Adrenal gland (tissue), 12 donors: ENCODE results near the gene STK11IP. TPM values are rescaled to one million over a fixed set of nuclear protein-coding genes. Genes with fewer than 3 reads are reported as not detected.
A peak's percentile ranks its signal among the peaks of the same experiment; 100 is the strongest.

Source experiments
- DNase-seq, 7 donors: peaks; one replicate each; pipeline ENCODE4 v3.0.0-alpha.2; 2019 to 2020
- H3K27ac ChIP-seq, 5 donors: fragments of 200-600 bp; sonication (generic) in 4 of 5; 1 replicate in 3 of 5; 2 replicates in 2 of 5; pipeline versions ENCODE4 v1.5.1 to v1.8.0; 2016 to 2020; ENCODE audit warnings: mild to moderate bottlenecking in 1 of 5
- H3K27me3 ChIP-seq: fragments of 200-600 bp; 2 replicates; pipeline ENCODE4 v1.8.0; 2021
- H3K36me3 ChIP-seq, 2 donors: fragments of 200-600 bp; replicated peaks in 1 of 2; 1 replicate in 1 of 2; 2 replicates in 1 of 2; pipeline versions ENCODE4 v1.5.1 to v1.8.0; 2018 to 2022
- H3K4me1 ChIP-seq, 2 donors: fragments of 200-600 bp; replicated peaks in 1 of 2; 1 replicate in 1 of 2; 2 replicates in 1 of 2; pipeline versions ENCODE4 v1.5.1 to v1.8.0; 2018 to 2021
- H3K4me3 ChIP-seq, 4 donors: fragments of 200-600 bp; sonication (generic) in 3 of 4; one replicate each; pipeline ENCODE4 v1.5.1; 2016 to 2018
- H3K9me3 ChIP-seq, 3 donors: fragments of 200-600 bp; sonication (generic) in 1 of 3; replicated peaks in 1 of 3; 1 replicate in 2 of 3; 2 replicates in 1 of 3; pipeline versions ENCODE4 v1.5.1 to v1.8.0; 2016 to 2021
- POLR2A ChIP-seq, 2 donors: fragments of 450-650 bp; IDR thresholded peaks; one replicate each; pipeline ENCODE4 v1.6.1; 2017; ENCODE audit warnings: antibody characterized with exemption in 2 of 2, mild to moderate bottlenecking in 2 of 2, moderate library complexity in 1 of 2
- WGBS, 4 donors: extraction: QIAGEN DNeasy Blood & Tissue Kit in 2 of 4; methylation state at CpG; one replicate each; pipeline versions ENCODE4 v1.1.5 to v1.1.7; 2013 to 2017; 5-methylcytosine and 5-hydroxymethylcytosine counted together
- intact Hi-C, 2 donors: fragments of 100-400 bp; cut with DNase I; formaldehyde crosslinking; loops; one replicate each; pipeline versions ENCODE4 v1.14.1 to v1.15.0; 2022 to 2023
- polyA plus RNA-seq, 3 donors: library from polyadenylated mRNA; stranded (reverse); fragments of 200-250 nt in 2 of 3; fragments of 350-450 nt in 1 of 3; fragmentation: Illumina TruSeq in 1 of 3; extraction: RNeasy Lipid Tissue Mini Kit (QIAGEN cat#74804) in 1 of 3; gene quantifications; one replicate each; pipeline ENCODE4 v1.2.3, GENCODE V29; 2013 to 2014
- total RNA-seq, 9 donors: library from RNA; depleted of rRNA in 4 of 9; stranded (reverse); fragments of >200 nt in 4 of 9; fragments of 120-200 nt in 1 of 9; fragmentation: NEBNext Ultra II Directional in 1 of 9; extraction: Animal tissue kit (Norgen Biotek cat#: 25700) in 1 of 9; gene quantifications; one replicate each; pipeline versions ENCODE4 v1.1.0 to v1.2.4, GENCODE V29; 2013 to 2023
- TF ChIP-seq, protein P1 (sequence below), 6 experiments: fragments of 450-650 bp in 4 of 6; fragments of 200-600 bp in 2 of 6; sonication (generic) in 1 of 6; IDR thresholded peaks; 1 replicate in 5 of 6; 2 replicates in 1 of 6; pipeline versions ENCODE4 v1.5.1 to v1.8.0; 2016 to 2021; ENCODE audit warnings: antibody characterized with exemption in 6 of 6, mild to moderate bottlenecking in 2 of 6, moderate library complexity in 1 of 6
- donor health status: healthy with polysubstance abuse.
- donor health status: Bipolar disorder and iron deficiency.
- donor health status: DM: yes; HTN: yes; CAD: no.
- donor health status: DM: no; HTN: no; CAD: no.
- donor health status: DM: no; HTN: no; CAD: no.
- donor health status: DM: yes; HTN: yes; CAD: no.

STK11IP gene
- total and polyA plus RNA-seq, 12 donors: 5.0 to 68.1 (median 25.5) TPM

GRCh38 chr2:219560893-219561178, 36.8 kb upstream of the STK11IP start:
- 77 to 92% (median 82%) methylated on average over 3 of the region's 3 CpGs for whole genome bisulfite sequencing, 4 donors
- intact Hi-C loops: no loop called here

DNA sequence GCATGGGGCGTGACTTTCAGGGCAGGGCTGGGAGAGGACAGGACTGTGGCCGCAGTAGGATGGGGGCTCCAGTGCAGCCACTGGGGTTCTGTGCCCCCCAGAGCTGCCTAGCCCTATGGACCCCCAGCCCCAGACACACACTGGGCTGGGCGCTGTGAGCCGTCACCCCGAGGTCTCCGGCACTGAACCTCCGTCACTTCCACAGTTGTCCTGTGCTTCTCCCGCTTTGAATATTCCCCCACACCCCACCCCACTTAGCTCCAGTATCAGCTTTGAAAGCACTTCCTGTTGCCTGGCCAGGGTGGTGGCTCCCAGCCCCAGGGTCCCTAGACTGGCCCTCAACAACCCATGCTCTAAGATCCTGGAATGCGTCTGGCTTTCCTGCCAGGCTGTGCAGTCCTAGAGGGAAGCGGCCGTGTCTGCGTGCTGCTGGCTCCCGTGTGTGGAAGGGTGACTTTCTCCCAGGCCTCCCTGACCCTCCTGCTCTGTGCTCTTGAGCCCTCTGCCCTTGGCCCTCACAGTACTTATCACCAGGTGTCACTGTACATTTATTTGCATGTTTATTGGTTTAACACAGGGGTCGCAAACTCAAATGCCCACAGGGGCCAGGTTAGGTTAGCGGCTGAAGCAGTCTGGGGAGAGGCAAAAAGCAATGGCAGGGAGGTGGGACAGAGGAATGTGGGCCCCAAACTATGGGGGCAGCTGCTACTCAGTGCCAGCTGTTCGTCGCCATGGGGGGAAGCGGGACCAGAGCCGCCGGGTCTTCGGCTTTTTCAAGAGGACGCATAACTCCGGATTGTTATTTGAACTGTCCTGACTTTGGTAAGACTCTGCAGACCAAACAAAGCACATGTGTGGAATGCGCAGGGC, 36.2 kb upstream of the STK11IP start:
- DNase-seq: no peak
- H3K4me3 ChIP-seq: no peak overlapping the region
- H3K36me3 ChIP-seq: peaks cover 0 to 6% of the 10 kb centered on the region in 2 donors
- H3K27me3 ChIP-seq: no peaks in the 10 kb centered on the region
- TF ChIP-seq, protein P1, sequence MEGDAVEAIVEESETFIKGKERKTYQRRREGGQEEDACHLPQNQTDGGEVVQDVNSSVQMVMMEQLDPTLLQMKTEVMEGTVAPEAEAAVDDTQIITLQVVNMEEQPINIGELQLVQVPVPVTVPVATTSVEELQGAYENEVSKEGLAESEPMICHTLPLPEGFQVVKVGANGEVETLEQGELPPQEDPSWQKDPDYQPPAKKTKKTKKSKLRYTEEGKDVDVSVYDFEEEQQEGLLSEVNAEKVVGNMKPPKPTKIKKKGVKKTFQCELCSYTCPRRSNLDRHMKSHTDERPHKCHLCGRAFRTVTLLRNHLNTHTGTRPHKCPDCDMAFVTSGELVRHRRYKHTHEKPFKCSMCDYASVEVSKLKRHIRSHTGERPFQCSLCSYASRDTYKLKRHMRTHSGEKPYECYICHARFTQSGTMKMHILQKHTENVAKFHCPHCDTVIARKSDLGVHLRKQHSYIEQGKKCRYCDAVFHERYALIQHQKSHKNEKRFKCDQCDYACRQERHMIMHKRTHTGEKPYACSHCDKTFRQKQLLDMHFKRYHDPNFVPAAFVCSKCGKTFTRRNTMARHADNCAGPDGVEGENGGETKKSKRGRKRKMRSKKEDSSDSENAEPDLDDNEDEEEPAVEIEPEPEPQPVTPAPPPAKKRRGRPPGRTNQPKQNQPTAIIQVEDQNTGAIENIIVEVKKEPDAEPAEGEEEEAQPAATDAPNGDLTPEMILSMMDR (IDR thresholded peaks at IDR 0.05): no peak
- no peak for TF ChIP-seq POLR2A (IDR thresholded peaks at IDR 0.05)
- H3K9me3 ChIP-seq: no peaks in the 10 kb centered on the region
- intact Hi-C loops: no loop called here
- 78 to 85% (median 81%) methylated on average over 21 to 24 of the region's 24 CpGs for WGBS, 4 donors
- H3K27ac ChIP-seq: no peak overlapping the region
- no peaks in the 10 kb centered on the region for H3K4me1 ChIP-seq

More at GRCh38 chr2:219560893-219561178, 36.8 kb upstream of the STK11IP start:
- Histone ChIP-seq H3K36me3 (peaks cover 0 to 5% of the 10 kb centered on the region in 2 donors), H3K27me3 (no peaks in the 10 kb centered on the region), H3K9me3 (no peaks in the 10 kb centered on the region), H3K27ac (no peak overlapping the region), H3K4me3 (no peak overlapping the region), H3K4me1 (no peaks in the 10 kb centered on the region)
- DNase-seq: no peak
- TF ChIP-seq POLR2A (IDR thresholded peaks at IDR 0.05): no peak
- TF ChIP-seq, protein P1 (IDR thresholded peaks at IDR 0.05): no peak

DNA sequence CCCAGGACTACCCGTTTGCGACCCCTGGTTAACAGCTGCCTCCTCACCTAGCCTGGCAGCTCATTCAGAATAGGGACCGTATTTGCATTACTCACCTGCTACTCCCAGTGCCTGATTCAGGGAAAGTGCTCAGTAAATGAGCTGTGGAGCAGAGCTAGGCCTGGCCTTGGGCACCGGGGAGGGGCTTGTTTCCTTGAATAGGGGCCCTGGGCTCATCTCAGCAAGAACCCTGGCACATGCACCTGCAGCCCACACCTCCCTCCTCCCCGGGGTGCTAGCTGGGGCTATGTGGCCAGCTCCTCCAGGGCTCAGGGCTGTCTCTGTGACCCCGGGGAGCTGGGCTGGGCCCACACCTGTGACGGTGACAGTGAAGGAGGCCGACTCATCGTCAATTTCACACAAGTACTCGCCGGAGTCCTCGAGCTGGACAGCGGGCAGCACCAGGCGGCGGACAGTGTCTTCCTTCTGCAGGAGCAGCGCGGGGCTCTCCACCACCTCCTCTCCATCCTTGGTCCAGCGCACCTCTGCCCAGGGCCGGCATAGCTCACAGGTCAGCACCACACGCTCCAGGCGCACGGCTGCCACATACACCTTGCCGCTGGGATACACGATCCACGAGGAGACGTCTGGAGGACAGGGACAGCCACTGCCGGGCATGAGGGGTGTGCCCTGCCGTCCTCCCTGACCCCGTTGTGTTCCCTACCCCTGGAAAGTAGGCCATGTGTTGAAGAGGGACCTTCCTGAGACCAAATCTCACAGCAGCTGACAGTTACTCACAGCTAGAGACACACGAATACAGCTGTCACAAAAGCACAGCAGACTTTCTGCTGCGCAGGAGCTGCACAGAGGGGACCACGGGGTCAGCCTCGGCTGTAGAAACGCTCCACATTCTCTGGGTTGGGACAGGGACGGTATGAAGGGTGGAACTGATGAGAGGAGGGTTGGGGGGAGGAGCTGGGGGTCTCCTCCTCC, 35.3 kb upstream of the STK11IP start:
- TF ChIP-seq, protein P1 (IDR thresholded peaks at IDR 0.05): no peak
- TF ChIP-seq POLR2A (IDR thresholded peaks at IDR 0.05): no peak
- Histone ChIP-seq H3K4me1 (no peaks in the 10 kb centered on the region), H3K27ac (no peak overlapping the region), H3K9me3 (no peaks in the 10 kb centered on the region), H3K36me3 (peaks cover 0 to 15% of the 10 kb centered on the region in 2 donors), H3K27me3 (no peaks in the 10 kb centered on the region), H3K4me3 (no peak overlapping the region)
- WGBS, 4 donors: 65 to 77% (median 75%) methylated on average over 16 to 35 of the region's 35 CpGs
- peak in 2 of 7 donors; percentile 15 to 20 for DNase-seq
- intact Hi-C loops: no loop called here
